ENCODE data around the gene C22orf23. TPM values are rescaled to one million over a fixed set of nuclear protein-coding genes. Genes with fewer than 3 reads are reported as not detected.

C22orf23 gene
- total RNA-seq, 1 experiment from 2014 or later, result 0.52 TPM

GRCh38 chr22:37983860-37984791, 30.7 kb upstream of the C22orf23 start, which contains the start of gene SOX10:
Gene SOX10 (minus strand): TSS chr22:37984555. CDS start chr22:37983784, 771 bp downstream.
- intact Hi-C loops (cut with micrococcal nuclease; ENCODE audit: unreplicated experiment), result no loop called here
- no peak for TF ChIP-seq CTCF (IDR thresholded peaks at IDR 0.05; ENCODE audit: unreplicated experiment)
- BruUV-seq (replicated peaks), result no TSS peak
- Mint-ChIP-seq H3K27ac (ENCODE audit: unreplicated experiment) (no peak within 1 kb of the TSS), H3K4me1 (ENCODE audit: low read depth, unreplicated experiment) (no peaks in the 10 kb centered on the region), H3K4me3 (ENCODE audit: low read depth, unreplicated experiment) (no peak within 1 kb of the TSS), H3K36me3 (ENCODE audit: insufficient read depth, unreplicated experiment) (no peaks in the 10 kb centered on the region), H3K27me3 (ENCODE audit: unreplicated experiment) (no peaks in the 10 kb centered on the region), H3K9me3 (ENCODE audit: low read depth, unreplicated experiment) (no peaks in the 10 kb centered on the region)
- CTCF ChIA-PET, result no interaction called here
- DNase-seq, result no peak

GRCh38 chr22:37982938-37983859, 29.8 kb upstream of the C22orf23 start:
- BruUV-seq (replicated peaks), result no TSS peak
- H3K36me3 Mint-ChIP-seq (ENCODE audit: insufficient read depth, unreplicated experiment), result no peaks in the 10 kb centered on the region
- CTCF ChIA-PET, result no interaction called here
- no peak overlapping the region for H3K27ac Mint-ChIP-seq (ENCODE audit: unreplicated experiment)
- intact Hi-C loops (cut with micrococcal nuclease; ENCODE audit: unreplicated experiment), result no loop called here
- TF ChIP-seq CTCF (IDR thresholded peaks at IDR 0.05; ENCODE audit: unreplicated experiment), result no peak
- H3K4me1 Mint-ChIP-seq (ENCODE audit: low read depth, unreplicated experiment), result no peaks in the 10 kb centered on the region
- no peak for DNase-seq
- no peaks in the 10 kb centered on the region for H3K27me3 Mint-ChIP-seq (ENCODE audit: unreplicated experiment)
- no peaks in the 10 kb centered on the region for H3K9me3 Mint-ChIP-seq (ENCODE audit: low read depth, unreplicated experiment)
- H3K4me3 Mint-ChIP-seq (ENCODE audit: low read depth, unreplicated experiment), result no peak overlapping the region

GRCh38 chr22:37982151-37982785, 28.9 kb upstream of the C22orf23 start:
- Mint-ChIP-seq H3K36me3 (ENCODE audit: insufficient read depth, unreplicated experiment) (no peaks in the 10 kb centered on the region), H3K27me3 (ENCODE audit: unreplicated experiment) (no peaks in the 10 kb centered on the region), H3K4me1 (ENCODE audit: low read depth, unreplicated experiment) (no peaks in the 10 kb centered on the region), H3K4me3 (ENCODE audit: low read depth, unreplicated experiment) (no peak overlapping the region), H3K27ac (ENCODE audit: unreplicated experiment) (no peak overlapping the region), H3K9me3 (ENCODE audit: low read depth, unreplicated experiment) (no peaks in the 10 kb centered on the region)
- TF ChIP-seq CTCF (IDR thresholded peaks at IDR 0.05; ENCODE audit: unreplicated experiment), result no peak
- intact Hi-C loops (cut with micrococcal nuclease; ENCODE audit: unreplicated experiment), result no loop called here
- BruUV-seq (replicated peaks), result no TSS peak
- no peak for DNase-seq
- CTCF ChIA-PET, result no interaction called here

GRCh38 chr22:37981282-37982011, 28.0 kb upstream of the C22orf23 start:
- H3K27ac Mint-ChIP-seq (ENCODE audit: unreplicated experiment), result no peak overlapping the region
- no peaks in the 10 kb centered on the region for H3K4me1 Mint-ChIP-seq (ENCODE audit: low read depth, unreplicated experiment)
- no peaks in the 10 kb centered on the region for H3K36me3 Mint-ChIP-seq (ENCODE audit: insufficient read depth, unreplicated experiment)
- BruUV-seq (replicated peaks), result no TSS peak
- TF ChIP-seq CTCF (IDR thresholded peaks at IDR 0.05; ENCODE audit: unreplicated experiment), result no peak
- CTCF ChIA-PET, result no interaction called here
- intact Hi-C loops (cut with micrococcal nuclease; ENCODE audit: unreplicated experiment), result no loop called here
- no peak for DNase-seq
- no peaks in the 10 kb centered on the region for H3K27me3 Mint-ChIP-seq (ENCODE audit: unreplicated experiment)
- no peaks in the 10 kb centered on the region for H3K9me3 Mint-ChIP-seq (ENCODE audit: low read depth, unreplicated experiment)
- no peak overlapping the region for H3K4me3 Mint-ChIP-seq (ENCODE audit: low read depth, unreplicated experiment)
